Stimulated activated CD4-positive, alpha-beta T cell treated with anti-CD3 and anti-CD28 coated beads, Interleukin-2, amount 100 ng/mL, for 4 hours (primary cell): ENCODE measurements around the gene ANP32A.

ENCODE experiments used
- DNase-seq: peaks from one replicate; pipeline ENCODE4 v3.0.0-alpha.2; 2020; ENCODE audit warnings: low read depth

ANP32A gene

DNA sequence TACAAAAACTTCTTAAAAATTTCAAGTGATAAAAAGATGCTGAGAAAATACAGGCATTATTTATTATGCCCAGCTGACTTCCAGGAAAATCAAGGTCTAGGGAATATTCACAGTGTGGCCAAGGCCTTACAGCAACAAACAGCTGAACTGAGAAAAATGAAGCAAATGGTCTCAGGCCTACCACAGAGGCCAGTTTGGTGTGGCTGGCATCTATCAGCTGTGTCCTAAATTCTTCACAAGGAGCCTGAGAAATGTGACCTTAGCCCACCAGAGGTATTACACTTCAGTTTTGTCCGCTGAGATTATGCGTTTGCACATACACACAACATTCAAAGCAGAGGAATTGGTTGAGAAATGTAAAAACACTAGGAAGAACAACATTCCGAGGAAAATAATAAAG, 77.4 kb downstream of the ANP32A start:
- no peak for DNase-seq

DNA sequence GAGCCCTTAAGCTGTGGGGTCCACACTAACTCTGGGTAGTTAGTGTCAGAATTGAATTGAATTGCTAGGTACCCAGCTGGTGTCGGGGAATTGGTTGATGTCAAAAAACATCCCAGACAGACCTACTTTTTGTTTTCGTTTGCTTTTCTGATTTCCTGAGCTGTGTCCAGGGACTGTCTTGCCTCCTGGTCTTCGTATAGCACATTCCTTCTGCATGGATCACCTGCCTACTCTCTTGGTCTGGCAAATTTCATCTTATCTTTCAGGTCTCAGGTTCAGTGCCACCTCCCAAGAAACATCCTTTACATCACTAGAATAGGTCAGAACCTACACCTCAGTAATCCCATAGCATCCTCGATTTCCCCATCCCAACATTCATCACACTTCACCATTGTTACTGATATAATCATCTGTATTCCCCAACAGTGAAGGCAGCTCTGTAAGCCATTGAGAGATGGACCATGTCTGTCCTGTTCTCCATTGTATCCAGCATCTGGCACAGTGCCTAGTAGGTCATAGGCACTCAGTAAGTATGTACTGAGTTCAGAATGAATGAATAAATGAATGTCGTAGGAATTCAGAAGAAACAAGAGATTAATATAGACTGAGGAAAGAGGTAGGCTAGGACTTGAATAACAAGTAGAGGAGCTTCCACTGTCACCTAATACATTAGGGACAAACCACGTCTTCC, 81.2 kb downstream of the ANP32A start:
- no peak for DNase-seq

GRCh38 chr15:68735610-68736009, 85.1 kb downstream of the ANP32A start:
- DNase-seq: no peak

GRCh38 chr15:68734881-68735280, 85.8 kb downstream of the ANP32A start:
- no peak for DNase-seq

GRCh38 chr15:68734352-68734751, 86.3 kb downstream of the ANP32A start:
- no peak for DNase-seq

DNA sequence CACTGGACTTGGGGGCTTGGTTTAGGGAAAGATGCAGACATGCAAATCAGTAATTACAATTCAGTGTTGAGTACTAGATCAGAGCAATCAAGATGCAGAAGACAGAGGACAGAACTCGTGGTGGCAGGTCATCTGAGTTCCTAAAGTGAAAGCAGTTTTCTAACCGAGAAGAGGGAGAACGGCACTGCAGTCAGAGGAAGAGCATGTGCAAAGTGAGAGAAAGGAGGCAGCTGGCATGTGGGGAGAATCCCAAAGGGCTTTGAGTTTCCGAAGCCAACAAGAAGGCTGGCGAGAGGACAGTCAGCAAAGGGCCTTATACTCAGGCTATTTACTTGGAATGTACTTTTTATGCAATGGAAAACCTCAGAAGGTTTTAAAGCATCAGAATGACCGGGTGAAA, 87.0 kb downstream of the ANP32A start:
- no peak for DNase-seq

DNA sequence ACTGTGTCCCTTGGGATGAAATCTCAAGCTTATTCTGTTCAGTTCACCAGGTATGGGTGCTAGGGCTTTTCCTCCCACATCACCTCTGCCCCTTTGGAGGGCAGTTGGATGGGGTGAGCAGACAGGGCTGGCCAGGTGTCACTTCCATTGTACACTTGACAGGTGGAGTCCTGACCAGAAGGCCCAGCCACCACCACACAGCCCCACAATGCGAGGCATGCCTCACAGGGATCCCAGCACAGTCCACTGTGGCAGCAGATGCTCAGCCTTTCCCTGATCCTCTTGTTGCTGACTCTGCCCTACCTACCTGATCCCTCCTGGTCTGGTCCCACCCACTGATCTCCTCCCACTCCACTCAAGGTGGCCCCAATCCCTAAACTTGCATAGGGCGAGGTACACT, 88.2 kb downstream of the ANP32A start:
- no peak for DNase-seq

DNA sequence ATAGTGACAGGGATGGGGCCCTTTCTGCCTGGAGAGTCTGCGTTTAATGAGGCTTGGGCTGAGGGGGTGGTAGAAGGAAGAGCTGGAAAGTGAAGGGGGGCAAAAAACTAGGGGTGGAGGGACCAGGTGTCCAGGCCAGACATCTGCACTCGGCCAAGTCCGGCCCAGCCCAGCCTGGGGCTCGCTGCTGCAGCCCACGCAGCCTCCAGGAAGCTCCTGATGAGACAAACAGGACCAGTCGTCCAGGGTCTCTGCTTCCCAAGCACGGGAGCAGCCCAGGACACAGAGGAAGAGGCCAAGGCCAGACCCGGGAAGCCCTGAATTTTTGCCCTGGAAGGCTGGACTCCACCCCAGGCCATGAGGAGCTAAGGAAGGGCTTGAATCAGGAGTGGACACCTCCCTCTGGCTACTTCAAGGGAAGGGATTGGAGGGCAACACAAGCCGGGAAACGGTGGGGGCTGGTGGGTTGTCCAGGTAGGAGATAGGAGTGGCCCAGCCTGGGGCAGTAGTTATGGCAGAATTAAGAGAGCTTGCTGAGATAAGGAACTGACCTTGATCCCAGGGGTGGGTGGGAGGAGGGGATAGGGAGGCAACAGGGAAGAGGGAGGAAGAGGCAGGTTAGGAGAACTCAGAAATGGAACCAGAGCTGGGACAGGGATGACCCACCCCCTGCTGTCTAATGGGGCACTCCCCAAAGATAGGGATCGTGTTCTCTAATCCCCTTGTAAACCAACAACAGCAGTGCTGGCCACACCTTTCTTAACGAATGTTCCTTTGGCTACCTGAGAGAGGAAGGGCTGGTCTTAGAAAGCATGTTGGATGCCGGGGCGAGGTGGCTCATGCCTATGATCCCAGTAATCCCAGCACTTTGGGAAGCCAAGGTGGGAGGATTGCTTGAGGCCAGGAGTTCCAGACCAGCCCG, 89.5 kb downstream of the ANP32A start:
- no peak for DNase-seq

DNA sequence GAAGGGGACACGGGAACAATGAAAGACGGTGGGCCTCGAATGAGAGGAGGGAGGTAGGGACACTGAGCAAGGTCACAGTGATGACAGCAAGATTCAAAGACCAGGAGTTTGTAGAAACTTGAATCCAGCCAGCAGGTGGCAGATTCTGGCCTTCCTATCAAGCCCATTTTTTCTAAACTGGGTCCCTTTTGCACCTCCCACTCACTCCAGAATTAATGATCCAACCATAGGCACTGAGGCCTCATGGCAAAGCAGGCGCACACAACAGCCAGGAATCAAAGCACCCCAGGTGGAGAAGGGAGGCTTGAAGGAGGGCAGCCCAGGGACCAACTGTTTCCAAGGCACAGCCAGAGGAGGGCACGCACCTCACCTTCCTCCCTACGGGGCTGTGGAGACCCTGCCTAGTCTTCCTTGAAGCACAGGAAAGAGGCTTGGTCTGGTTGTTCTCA, 90.2 kb downstream of the ANP32A start:
- no peak for DNase-seq

DNA sequence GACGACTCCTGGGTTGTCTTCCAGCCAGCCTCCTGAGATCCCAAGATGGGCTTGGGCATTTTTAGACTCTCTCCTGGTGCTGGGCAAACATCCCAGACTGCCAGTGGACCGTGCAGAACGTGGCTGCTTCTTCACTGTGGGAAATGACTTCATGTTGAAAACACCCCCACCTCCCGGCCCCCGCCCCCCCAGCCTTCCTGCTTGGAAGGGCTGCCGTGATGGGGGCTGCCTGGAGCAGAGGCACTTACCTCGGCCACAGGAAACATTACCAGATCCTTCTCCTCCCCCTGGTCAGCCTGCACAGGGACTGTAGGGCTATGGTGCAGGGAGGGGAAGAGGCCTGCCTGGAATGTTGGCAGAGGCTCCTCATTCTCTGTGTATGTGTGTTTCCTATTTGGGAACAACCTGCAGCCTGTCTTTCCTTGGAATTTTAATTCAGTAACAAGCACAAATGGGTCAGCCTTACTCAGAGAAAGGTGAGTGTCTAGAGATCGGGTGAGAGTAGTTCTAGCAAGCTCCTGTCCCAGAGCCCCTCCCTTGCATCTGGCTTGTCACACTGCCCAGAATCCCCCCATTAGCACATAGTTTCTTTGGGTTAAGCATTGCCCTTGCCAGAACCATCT, 90.8 kb downstream of the ANP32A start:
- no peak for DNase-seq
